ENCODE data around the gene TH. TPM values are rescaled to one million over a fixed set of nuclear protein-coding genes. Genes with fewer than 3 reads are reported as not detected.

Gene TH
- total and polyA plus RNA-seq, 9 of the 15 experiments (the other 6 are each of a cell fraction or from before 2014, with no cell fraction given) = not detected

DNA sequence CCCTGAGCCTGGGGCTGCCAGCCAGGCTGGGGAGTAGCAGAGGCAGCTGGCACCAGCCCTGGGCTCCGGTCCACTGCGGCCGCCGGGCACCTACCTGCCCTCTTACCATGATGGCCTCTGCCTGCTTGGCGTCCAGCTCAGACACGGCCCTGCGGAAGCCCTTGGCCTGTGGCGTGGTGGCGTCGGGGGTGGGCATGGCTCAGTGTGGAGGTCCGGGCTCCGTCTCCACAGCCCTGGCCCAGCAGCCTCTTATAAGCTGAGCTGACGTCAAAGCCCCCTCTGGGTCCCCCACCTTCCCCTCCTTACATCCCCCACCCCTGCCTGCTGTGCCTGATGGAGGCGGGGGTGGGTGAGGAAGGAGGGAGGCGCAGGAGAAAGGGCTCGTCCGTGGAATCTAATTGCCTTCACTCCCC, at the start of gene TH (continued):
- TF ChIP-seq, protein P1, sequence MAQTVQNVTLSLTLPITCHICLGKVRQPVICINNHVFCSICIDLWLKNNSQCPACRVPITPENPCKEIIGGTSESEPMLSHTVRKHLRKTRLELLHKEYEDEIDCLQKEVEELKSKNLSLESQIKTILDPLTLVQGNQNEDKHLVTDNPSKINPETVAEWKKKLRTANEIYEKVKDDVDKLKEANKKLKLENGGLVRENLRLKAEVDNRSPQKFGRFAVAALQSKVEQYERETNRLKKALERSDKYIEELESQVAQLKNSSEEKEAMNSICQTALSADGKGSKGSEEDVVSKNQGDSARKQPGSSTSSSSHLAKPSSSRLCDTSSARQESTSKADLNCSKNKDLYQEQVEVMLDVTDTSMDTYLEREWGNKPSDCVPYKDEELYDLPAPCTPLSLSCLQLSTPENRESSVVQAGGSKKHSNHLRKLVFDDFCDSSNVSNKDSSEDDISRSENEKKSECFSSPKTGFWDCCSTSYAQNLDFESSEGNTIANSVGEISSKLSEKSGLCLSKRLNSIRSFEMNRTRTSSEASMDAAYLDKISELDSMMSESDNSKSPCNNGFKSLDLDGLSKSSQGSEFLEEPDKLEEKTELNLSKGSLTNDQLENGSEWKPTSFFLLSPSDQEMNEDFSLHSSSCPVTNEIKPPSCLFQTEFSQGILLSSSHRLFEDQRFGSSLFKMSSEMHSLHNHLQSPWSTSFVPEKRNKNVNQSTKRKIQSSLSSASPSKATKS (CRISPR knock-in tag; IDR thresholded peaks at IDR 0.05) = no peak
- TF ChIP-seq, protein P2, sequence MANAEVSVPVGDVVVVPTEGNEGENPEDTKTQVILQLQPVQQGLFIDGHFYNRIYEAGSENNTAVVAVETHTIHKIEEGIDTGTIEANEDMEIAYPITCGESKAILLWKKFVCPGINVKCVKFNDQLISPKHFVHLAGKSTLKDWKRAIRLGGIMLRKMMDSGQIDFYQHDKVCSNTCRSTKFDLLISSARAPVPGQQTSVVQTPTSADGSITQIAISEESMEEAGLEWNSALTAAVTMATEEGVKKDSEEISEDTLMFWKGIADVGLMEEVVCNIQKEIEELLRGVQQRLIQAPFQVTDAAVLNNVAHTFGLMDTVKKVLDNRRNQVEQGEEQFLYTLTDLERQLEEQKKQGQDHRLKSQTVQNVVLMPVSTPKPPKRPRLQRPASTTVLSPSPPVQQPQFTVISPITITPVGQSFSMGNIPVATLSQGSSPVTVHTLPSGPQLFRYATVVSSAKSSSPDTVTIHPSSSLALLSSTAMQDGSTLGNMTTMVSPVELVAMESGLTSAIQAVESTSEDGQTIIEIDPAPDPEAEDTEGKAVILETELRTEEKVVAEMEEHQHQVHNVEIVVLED (CRISPR knock-in tag; IDR thresholded peaks at IDR 0.05) = no peak
- TF ChIP-seq CREM (IDR thresholded peaks at IDR 0.05; ENCODE audit: low read depth) = no peak
- TF ChIP-seq MAZ (CRISPR knock-in tag; conservative IDR thresholded peaks at IDR 0.05 in 1 of 2, IDR thresholded peaks at IDR 0.05 in 1 of 2) = no peak

DNA sequence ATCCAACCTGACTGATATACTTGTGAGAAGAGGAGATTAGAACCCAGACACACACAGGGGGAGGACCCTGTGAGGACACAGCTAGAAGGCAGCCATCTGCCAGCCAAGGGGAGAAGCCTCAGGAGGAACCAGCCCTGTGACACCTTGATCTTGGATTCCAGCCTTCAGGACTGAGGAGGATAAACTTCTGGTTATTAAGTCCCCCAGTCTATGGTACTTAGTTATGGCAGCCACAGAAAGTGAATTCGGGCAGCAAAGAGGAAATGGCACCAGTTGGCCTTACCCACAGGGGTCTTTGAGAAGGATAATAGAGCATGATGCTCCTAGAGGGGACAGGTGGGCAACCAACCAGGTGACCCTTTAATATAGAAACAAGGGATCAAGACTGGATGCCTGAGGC, 49.4 kb upstream of the TH start:
- Histone ChIP-seq H3K9ac (ENCODE audit: insufficient read depth in 1 of 2, low read depth in 2 of 2, low read length in 2 of 2) (no peak overlapping the region), H2AFZ (ENCODE audit: low read depth, low read length) (no peak overlapping the region), H3K27ac (ENCODE audit: extremely low read depth, low read depth, low read length) (no peak overlapping the region), H3K27me3 (ENCODE audit: control insufficient read depth in 2 of 2, insufficient read depth in 2 of 2, low read length in 2 of 2) (peaks cover 0 to 31% of the 10 kb centered on the region in 2 experiments; a peak in 3 of 5 replicates), H4K20me1 (replicated peaks; ENCODE audit: control insufficient read depth, insufficient read depth, low read length) (no peaks in the 10 kb centered on the region), H3K9me1 (ENCODE audit: control insufficient read depth, insufficient read depth, low read length) (no peaks in the 10 kb centered on the region), H3K4me2 (ENCODE audit: insufficient read depth, low read length) (no peak overlapping the region), H3K79me2 (ENCODE audit: control insufficient read depth, insufficient read depth, low read length) (no peaks in the 10 kb centered on the region), H3K9me3 (replicated peaks; ENCODE audit: control insufficient read depth, insufficient read depth, low read depth, low read length) (no peaks in the 10 kb centered on the region; the same call in 1 of the 2 replicates), H3K4me1 (replicated peaks in 1 of 2; ENCODE audit: control insufficient read depth in 2 of 2, insufficient read depth in 2 of 2, low read length in 2 of 2) (peaks cover 0 to 12% of the 10 kb centered on the region in 2 experiments; a peak in 2 of 5 replicates), H3K36me3 (ENCODE audit: control insufficient read depth, insufficient read depth, low read length) (no peaks in the 10 kb centered on the region), H3K4me3 (no peak overlapping the region)
- TF ChIP-seq KLF16 (IDR thresholded peaks at IDR 0.05) = no peak
- TF ChIP-seq NONO (IDR thresholded peaks at IDR 0.05; ENCODE audit: low read depth in 2 of 2, low read length in 1 of 2) = no peak
- no peak for TF ChIP-seq GABPB2 (CRISPR knock-in tag; conservative IDR thresholded peaks at IDR 0.05)
- TF ChIP-seq ZNF311 (CRISPR knock-in tag; IDR thresholded peaks at IDR 0.05) = no peak
- TF ChIP-seq, protein P3, sequence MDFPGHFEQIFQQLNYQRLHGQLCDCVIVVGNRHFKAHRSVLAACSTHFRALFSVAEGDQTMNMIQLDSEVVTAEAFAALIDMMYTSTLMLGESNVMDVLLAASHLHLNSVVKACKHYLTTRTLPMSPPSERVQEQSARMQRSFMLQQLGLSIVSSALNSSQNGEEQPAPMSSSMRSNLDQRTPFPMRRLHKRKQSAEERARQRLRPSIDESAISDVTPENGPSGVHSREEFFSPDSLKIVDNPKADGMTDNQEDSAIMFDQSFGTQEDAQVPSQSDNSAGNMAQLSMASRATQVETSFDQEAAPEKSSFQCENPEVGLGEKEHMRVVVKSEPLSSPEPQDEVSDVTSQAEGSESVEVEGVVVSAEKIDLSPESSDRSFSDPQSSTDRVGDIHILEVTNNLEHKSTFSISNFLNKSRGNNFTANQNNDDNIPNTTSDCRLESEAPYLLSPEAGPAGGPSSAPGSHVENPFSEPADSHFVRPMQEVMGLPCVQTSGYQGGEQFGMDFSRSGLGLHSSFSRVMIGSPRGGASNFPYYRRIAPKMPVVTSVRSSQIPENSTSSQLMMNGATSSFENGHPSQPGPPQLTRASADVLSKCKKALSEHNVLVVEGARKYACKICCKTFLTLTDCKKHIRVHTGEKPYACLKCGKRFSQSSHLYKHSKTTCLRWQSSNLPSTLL (IDR thresholded peaks at IDR 0.05) = no peak
- POLR2A ChIA-PET = no interaction called here
- BruUV-seq (replicated peaks) = no TSS peak
- no peak for FAIRE-seq
- DNase-seq (ENCODE audit: extremely low read depth in 1 of 4, low spot score in 3 of 4) = no peak
- WGBS (ENCODE audit: insufficient coverage, low coverage, missing lambda C conversion rate) = 0% methylated on average over 1 of the region's 1 CpG
- intact Hi-C loops (cut with micrococcal nuclease) (no loop called here), in situ Hi-C loops (cut with MboI) (no loop called here)
- ATAC-seq = no peak
- CTCF ChIA-PET (ENCODE audit: low intra/inter-chr PET ratio) = no interaction called here

Data from K562 (cell line).